ENCODE data around the gene DNAAF3.

DNAAF3 gene

GRCh38 chr19:55112246-55112776, 54.1 kb downstream of the DNAAF3 start:
- Histone ChIP-seq H3K9me2 (replicated peaks; ENCODE audit: low read depth, low read length) (no peaks in the 10 kb centered on the region), H3K9ac (ENCODE audit: low read depth, low read length, poor library complexity, severe bottlenecking) (no peak overlapping the region), H3K9me3 (ENCODE audit: insufficient read depth, low read depth, low read length) (no peaks in the 10 kb centered on the region), H3K79me2 (ENCODE audit: insufficient read depth, low read length) (peaks cover 55% of the 10 kb centered on the region), H3F3A (ENCODE audit: low read depth) (no peaks in the 10 kb centered on the region), H2AFZ (ENCODE audit: low read length) (no peak overlapping the region), H3K4me3 (ENCODE audit: low read length, poor library complexity, severe bottlenecking) (no peak overlapping the region), H4K20me1 (ENCODE audit: insufficient read depth, low read length, poor library complexity, severe bottlenecking) (peaks cover 50% of the 10 kb centered on the region), H3K27me3 (ENCODE audit: insufficient read depth, low read length, poor library complexity, severe bottlenecking) (no peaks in the 10 kb centered on the region), H3K4me1 (ENCODE audit: insufficient read depth, low read length, poor library complexity, severe bottlenecking) (peaks cover 27% of the 10 kb centered on the region), H3K4me2 (ENCODE audit: low read depth, low read length, poor library complexity, severe bottlenecking) (peak overlapping the region; percentile 82), H3K36me3 (ENCODE audit: insufficient read depth, low read length) (peaks cover 12% of the 10 kb centered on the region; the same call in 1 of the 2 replicates)
- TF ChIP-seq CTCF (conservative IDR thresholded peaks at IDR 0.05; ENCODE audit: low read length) = no peak
- no peak for TF ChIP-seq EZH2phosphoT487 (IDR thresholded peaks at IDR 0.05; ENCODE audit: borderline replicate concordance)

- H3F3A ChIP-seq (ENCODE audit: low read depth) = no peaks in the 10 kb centered on the region
- no peaks in the 10 kb centered on the region for H3K9me2 ChIP-seq (replicated peaks; ENCODE audit: low read depth, low read length)
- peaks cover 12% of the 10 kb centered on the region; the same call in 1 of the 2 replicates for H3K36me3 ChIP-seq (ENCODE audit: insufficient read depth, low read length)
- TF ChIP-seq CTCF (conservative IDR thresholded peaks at IDR 0.05; ENCODE audit: low read length) (no peak), EZH2phosphoT487 (IDR thresholded peaks at IDR 0.05; ENCODE audit: borderline replicate concordance) (no peak)
- no peak overlapping the region for H3K4me2 ChIP-seq (ENCODE audit: low read depth, low read length, poor library complexity, severe bottlenecking)
- peaks cover 49% of the 10 kb centered on the region for H3K79me2 ChIP-seq (ENCODE audit: insufficient read depth, low read length)
- no peak overlapping the region for H2AFZ ChIP-seq (ENCODE audit: low read length)
- no peaks in the 10 kb centered on the region for H3K9me3 ChIP-seq (ENCODE audit: insufficient read depth, low read depth, low read length)
- H3K9ac ChIP-seq (ENCODE audit: low read depth, low read length, poor library complexity, severe bottlenecking) = no peak overlapping the region
- peaks cover 48% of the 10 kb centered on the region for H4K20me1 ChIP-seq (ENCODE audit: insufficient read depth, low read length, poor library complexity, severe bottlenecking)
- H3K27me3 ChIP-seq (ENCODE audit: insufficient read depth, low read length, poor library complexity, severe bottlenecking) = no peaks in the 10 kb centered on the region
- H3K4me3 ChIP-seq (ENCODE audit: low read length, poor library complexity, severe bottlenecking) = no peak overlapping the region
- peaks cover 27% of the 10 kb centered on the region for H3K4me1 ChIP-seq (ENCODE audit: insufficient read depth, low read length, poor library complexity, severe bottlenecking)
Observed at GRCh38 chr19:55111238-55111831, 55.1 kb downstream of the DNAAF3 start.

- Histone ChIP-seq H3K4me1 (ENCODE audit: insufficient read depth, low read length, poor library complexity, severe bottlenecking) (peaks cover 13% of the 10 kb centered on the region), H3K9me2 (replicated peaks; ENCODE audit: low read depth, low read length) (no peaks in the 10 kb centered on the region), H3K9me3 (ENCODE audit: insufficient read depth, low read depth, low read length) (no peaks in the 10 kb centered on the region), H3K27me3 (ENCODE audit: insufficient read depth, low read length, poor library complexity, severe bottlenecking) (no peaks in the 10 kb centered on the region), H3K4me3 (ENCODE audit: low read length, poor library complexity, severe bottlenecking) (no peak overlapping the region), H4K20me1 (ENCODE audit: insufficient read depth, low read length, poor library complexity, severe bottlenecking) (peaks cover 32% of the 10 kb centered on the region), H3F3A (ENCODE audit: low read depth) (no peaks in the 10 kb centered on the region), H3K36me3 (ENCODE audit: insufficient read depth, low read length) (peaks cover 12% of the 10 kb centered on the region; the same call in 1 of the 2 replicates), H3K4me2 (ENCODE audit: low read depth, low read length, poor library complexity, severe bottlenecking) (no peak overlapping the region), H2AFZ (ENCODE audit: low read length) (no peak overlapping the region), H3K79me2 (ENCODE audit: insufficient read depth, low read length) (peaks cover 35% of the 10 kb centered on the region), H3K9ac (ENCODE audit: low read depth, low read length, poor library complexity, severe bottlenecking) (no peak overlapping the region)
- TF ChIP-seq EZH2phosphoT487 (IDR thresholded peaks at IDR 0.05; ENCODE audit: borderline replicate concordance) (no peak), CTCF (conservative IDR thresholded peaks at IDR 0.05; ENCODE audit: low read length) (no peak)
Observed at GRCh38 chr19:55109527-55110291, 56.7 kb downstream of the DNAAF3 start.

Data from Loucy (cell line).